BJ (cell line): Measurements from ENCODE around the gene DCAF6. TPM values are rescaled to one million over a fixed set of nuclear protein-coding genes. Genes with fewer than 3 reads are reported as not detected.
"Not testable (repeated sequence)": the region's sequence is repeated elsewhere in the genome, so short reads cannot be mapped to it uniquely, and the experiment has no call there.

Experiments used
- CTCF ChIA-PET: fragments of 350-600 bp; formaldehyde crosslinking; extraction: SDS; loops from one replicate; lab custom pipeline; 2021; ENCODE audit warnings: antibody characterized with exemption, inconsistent platforms; lab: Yijun Ruan, JAX
- POLR2A ChIA-PET: fragments of 300-600 bp; sonication (Branson Sonifier 250); formaldehyde crosslinking; extraction: SDS; loops from one replicate; lab custom pipeline; 2021; ENCODE audit warnings: antibody characterized with exemption; lab: Charles Lee
- DNase-seq: peaks from one replicate; pipeline ENCODE4 v3.0.0-alpha.2; 2011; ENCODE audit warnings: low read depth
- H3K27me3 ChIP-seq: 2 replicates; pipeline ENCODE4 v1.6.0; 2011; ENCODE audit warnings: low read length; ENCODE audit not compliant: control insufficient read depth, insufficient read depth
- H3K36me3 ChIP-seq: 2 replicates; pipeline ENCODE4 v1.5.1; 2011; ENCODE audit warnings: low read length; ENCODE audit not compliant: control insufficient read depth, insufficient read depth
- H3K4me3 ChIP-seq: 2 replicates; pipeline ENCODE4 v1.5.1; 2011; ENCODE audit warnings: low read depth, mild to moderate bottlenecking, control low read depth, low read length
- CTCF ChIP-seq: IDR thresholded peaks from 2 replicates; pipeline ENCODE4 v1.5.1; 2011; ENCODE audit warnings: low read depth, mild to moderate bottlenecking, control low read depth, inconsistent platforms, low read length, moderate library complexity; ENCODE audit not compliant: insufficient read depth
- polyA plus RNA-seq: library from polyadenylated mRNA; depleted of rRNA; stranded (reverse); fragments of >200 nt; gene quantifications from 2 replicates; pipeline ENCODE4 v1.2.3, GENCODE V29; 2011

Gene DCAF6
- polyA plus RNA-seq, 1 experiment: 50.8 TPM

GRCh38 chr1:168045311-168045710, 108.8 kb downstream of the DCAF6 start:
- no peak for TF ChIP-seq CTCF
- Histone ChIP-seq H3K36me3 (peaks cover 1% of the 10 kb centered on the region; the same call in 1 of the 2 replicates), H3K4me3 (no peak overlapping the region), H3K27me3 (no peaks in the 10 kb centered on the region)
- DNase-seq: no peak
- POLR2A ChIA-PET: no interaction called here
- CTCF ChIA-PET: no interaction called here

GRCh38 chr1:168050307-168050706, 113.8 kb downstream of the DCAF6 start:
- TF ChIP-seq CTCF: no peak
- DNase-seq: no peak
- ChIA-PET POLR2A (no interaction called here), CTCF (interaction anchor here (0.6 kb wide), 1 partner anchor 21 kb away, joined by 3 read pairs; no protein-coding TSS in a partner anchor)
- Histone ChIP-seq H3K36me3 (peaks cover 5% of the 10 kb centered on the region), H3K4me3 (no peak overlapping the region), H3K27me3 (no peaks in the 10 kb centered on the region)

DNA sequence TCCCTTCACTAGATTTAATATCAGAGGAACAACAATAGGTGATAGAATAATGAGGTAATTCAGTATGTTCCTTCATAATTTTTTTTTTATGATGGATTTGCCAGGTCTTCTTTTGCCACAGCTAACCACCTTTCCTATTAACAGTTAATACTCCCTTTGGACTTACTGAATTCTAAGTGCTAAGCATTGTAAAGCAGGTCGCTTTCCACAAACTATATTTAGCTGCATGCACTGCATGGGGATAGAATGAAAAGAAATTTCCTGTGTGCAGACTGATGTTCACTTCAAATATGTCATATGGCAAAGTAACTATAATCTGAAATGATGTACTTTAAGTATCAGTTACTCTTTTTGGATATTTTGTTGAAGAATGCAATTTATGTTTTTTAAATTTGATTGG, 114.4 kb downstream of the DCAF6 start:
- no peak for DNase-seq
- CTCF ChIA-PET: no interaction called here
- Histone ChIP-seq H3K36me3 (peaks cover 5% of the 10 kb centered on the region), H3K4me3 (no peak overlapping the region), H3K27me3 (no peaks in the 10 kb centered on the region)
- no peak for TF ChIP-seq CTCF
- POLR2A ChIA-PET: no interaction called here

DNA sequence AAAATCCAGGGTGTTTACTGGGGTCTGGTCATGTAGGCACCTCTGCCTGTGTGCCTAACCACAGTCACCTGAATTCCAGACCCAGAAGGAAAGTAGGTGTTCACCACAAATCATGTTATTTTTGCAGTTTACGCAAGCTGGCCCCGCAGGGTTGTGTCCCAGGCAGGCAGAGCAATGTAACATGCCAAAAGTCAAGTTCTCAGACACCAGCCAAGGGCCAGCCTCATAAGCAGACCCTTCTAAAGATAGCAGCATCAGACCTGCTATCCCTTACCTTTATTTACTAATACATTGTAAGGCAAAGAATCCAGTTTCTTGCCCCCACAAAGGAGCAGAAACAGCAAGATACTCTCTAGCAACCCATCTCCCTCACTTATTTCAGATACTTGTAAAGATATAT, 117.2 kb downstream of the DCAF6 start:
- no peak overlapping the region for H3K4me3 ChIP-seq

DNA sequence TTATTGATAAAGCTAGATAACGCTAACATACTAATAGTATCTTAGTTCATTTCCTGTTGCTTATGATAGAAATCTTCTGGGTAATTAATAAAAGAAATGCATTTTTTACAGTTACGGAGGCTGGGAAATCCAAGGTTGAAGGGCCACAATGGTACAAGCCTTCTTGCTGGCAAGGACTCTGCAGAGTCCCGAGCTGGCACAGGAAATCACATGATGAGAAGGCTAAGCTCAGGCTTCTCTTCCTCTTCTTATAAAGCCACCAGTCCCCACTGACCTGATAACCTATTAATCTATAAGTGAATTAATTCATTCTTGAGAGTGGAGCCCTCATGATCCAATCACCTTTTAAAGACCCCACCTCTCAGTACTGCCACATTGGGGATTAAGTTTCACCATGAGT, 117.6 kb downstream of the DCAF6 start:
- ChIA-PET CTCF (interaction anchor here (1.0 to 1.3 kb wide), 2 partner anchors 10 to 14 kb away, joined by 3 to 5 read pairs; no protein-coding TSS in a partner anchor), POLR2A (interaction anchor here (0.5 to 0.6 kb wide), 2 partner anchors 9 to 149 kb away, joined by 3 read pairs; no protein-coding TSS in a partner anchor)
- no peak for DNase-seq
- no peak for TF ChIP-seq CTCF
- peaks cover 5% of the 10 kb centered on the region for H3K36me3 ChIP-seq
- H3K4me3 ChIP-seq: no peak overlapping the region
- no peaks in the 10 kb centered on the region for H3K27me3 ChIP-seq

More for the DNA sequence above, 117.2 kb downstream of the DCAF6 start:
- no peak for DNase-seq
- POLR2A ChIA-PET: interaction anchor here (0.5 to 0.6 kb wide), 2 partner anchors 9 to 149 kb away, joined by 3 read pairs; no protein-coding TSS in a partner anchor
- Histone ChIP-seq H3K27me3 (no peaks in the 10 kb centered on the region), H3K36me3 (peaks cover 5% of the 10 kb centered on the region)
- TF ChIP-seq CTCF: no peak
- CTCF ChIA-PET: interaction anchor here (1.0 to 1.3 kb wide), 2 partner anchors 9 to 14 kb away, joined by 3 to 5 read pairs; no protein-coding TSS in a partner anchor

DNA sequence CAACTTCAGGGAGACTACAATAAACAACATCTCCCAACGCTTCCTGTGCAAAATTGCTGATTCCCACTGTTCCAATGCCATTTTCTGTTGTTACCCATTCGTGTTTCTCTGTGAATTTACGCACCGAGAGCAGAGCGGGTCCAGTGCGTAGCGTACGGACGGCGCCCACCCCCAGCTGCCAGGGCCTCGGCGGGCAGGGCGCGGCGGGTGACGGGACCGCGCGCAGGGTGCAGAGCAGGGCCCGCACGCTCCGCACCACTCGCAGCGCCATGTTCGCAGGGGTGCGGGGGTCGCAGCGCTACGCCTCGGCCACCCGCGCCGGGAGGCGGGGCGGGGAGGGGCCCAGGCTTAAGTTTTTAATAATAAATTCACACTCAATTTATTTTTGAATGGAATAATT, 119.7 kb downstream of the DCAF6 start:
- CTCF ChIA-PET, DNase-seq, H3K36me3 ChIP-seq, POLR2A ChIA-PET, H3K4me3 ChIP-seq, H3K27me3 ChIP-seq: not testable (repeated sequence)
